Adipose tissue (tissue), 3 donors: ENCODE data around the gene NR2C2. TPM values are rescaled to one million over a fixed set of nuclear protein-coding genes. Genes with fewer than 3 reads are reported as not detected.
"Not testable (repeated sequence)": the region's sequence is repeated elsewhere in the genome, so short reads cannot be mapped to it uniquely, and the experiment has no call there.

Source experiments
- H3K27ac ChIP-seq: one replicate; pipeline ENCODE4 v1.5.1; 2013; ENCODE audit warnings: low read depth, low read length
- WGBS, 3 donors: extraction: QIAGEN DNeasy Blood & Tissue Kit; methylation state at CpG; one replicate each; pipeline ENCODE4 v1.1.7; 2013; 5-methylcytosine and 5-hydroxymethylcytosine counted together
- polyA plus RNA-seq, 3 donors: library from polyadenylated mRNA; stranded (reverse); fragments of 200-250 nt; gene quantifications; one replicate each; pipeline ENCODE4 v1.2.3, GENCODE V29; 2013
- donor health status: healthy with polysubstance abuse.
- donor health status: Bipolar disorder and iron deficiency.
- donor health status: healthy.

Gene NR2C2
- polyA plus RNA-seq, 3 donors = 4.8 to 7.9 (median 7.3) TPM

DNA sequence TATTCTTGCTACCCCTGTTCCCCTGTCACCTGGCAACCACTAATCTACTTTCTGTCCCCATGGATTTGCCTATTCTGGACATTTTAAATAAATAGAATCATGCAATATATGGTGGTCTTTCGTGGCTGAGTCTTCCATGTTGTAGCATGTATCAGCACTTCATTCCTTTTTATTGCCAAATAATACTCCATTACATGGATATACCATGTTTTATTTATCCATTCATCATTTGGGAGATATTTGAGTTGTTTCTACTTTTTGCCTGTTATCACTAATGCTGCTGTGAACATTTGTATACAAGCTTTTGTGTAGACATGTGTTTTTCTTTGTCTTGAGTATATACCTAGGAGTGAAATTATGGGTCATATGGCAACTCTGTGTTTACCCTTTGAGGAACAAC is 50.6 kb downstream of the NR2C2 start:
- no peak overlapping the region for H3K27ac ChIP-seq
- 95 to 100% (median 97%) methylated on average over 1 of the region's 1 CpG for WGBS, 3 donors

GRCh38 chr3:14999182-14999581 is 51.8 kb downstream of the NR2C2 start:
- 92 to 97% (median 96%) methylated on average over 6 of the region's 6 CpGs for WGBS, 3 donors

DNA sequence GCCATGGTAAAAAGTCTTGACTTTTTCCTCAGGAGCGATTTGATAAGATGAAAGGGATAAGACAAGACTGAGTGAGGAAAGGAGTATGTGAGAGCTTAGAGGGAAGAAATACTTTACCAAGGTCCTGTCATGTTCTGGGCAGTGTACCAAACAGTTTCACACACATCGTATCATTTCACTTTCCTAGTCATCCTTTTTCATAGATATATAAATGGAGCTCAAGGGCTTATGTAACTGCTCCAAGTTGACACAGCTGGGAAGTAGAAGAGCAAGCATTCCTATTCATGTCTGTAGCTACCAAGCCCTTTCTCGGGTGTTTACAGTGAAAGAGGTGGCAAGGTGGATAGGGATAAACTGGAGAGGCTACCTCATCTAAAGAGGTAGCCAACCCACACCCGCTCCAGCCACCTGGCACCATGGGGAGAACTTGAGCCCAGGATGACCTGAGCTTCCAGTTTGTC is 60.3 kb downstream of the NR2C2 start:
- 61 to 77% (median 76%) methylated on average over 4 of the region's 4 CpGs for WGBS, 3 donors
- H3K27ac ChIP-seq = no peak overlapping the region

More at GRCh38 chr3:14999182-14999581, 51.8 kb downstream of the NR2C2 start:
- not testable (repeated sequence) for H3K27ac ChIP-seq

DNA sequence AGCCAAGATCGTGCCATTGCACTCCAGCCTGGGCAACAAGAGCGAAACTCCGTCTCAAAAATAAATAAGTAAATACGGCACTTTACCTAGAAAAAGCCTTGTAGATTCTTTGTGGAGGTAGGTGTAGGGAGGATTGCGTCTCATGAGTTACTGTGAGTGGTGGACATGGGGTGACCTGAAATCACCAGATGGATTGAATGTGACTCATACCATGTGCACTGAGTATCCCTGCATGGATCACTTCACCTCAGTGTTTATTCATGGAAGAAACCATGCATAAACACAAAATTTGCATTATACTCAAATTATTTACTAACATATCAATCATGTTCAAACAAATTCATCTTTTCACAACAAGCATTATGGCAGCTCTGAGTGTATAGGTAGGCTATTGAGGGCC is 61.8 kb downstream of the NR2C2 start:
- H3K27ac ChIP-seq = no peak overlapping the region
- WGBS, 3 donors = 97 to 99% (median 99%) methylated on average over 5 of the region's 5 CpGs

DNA sequence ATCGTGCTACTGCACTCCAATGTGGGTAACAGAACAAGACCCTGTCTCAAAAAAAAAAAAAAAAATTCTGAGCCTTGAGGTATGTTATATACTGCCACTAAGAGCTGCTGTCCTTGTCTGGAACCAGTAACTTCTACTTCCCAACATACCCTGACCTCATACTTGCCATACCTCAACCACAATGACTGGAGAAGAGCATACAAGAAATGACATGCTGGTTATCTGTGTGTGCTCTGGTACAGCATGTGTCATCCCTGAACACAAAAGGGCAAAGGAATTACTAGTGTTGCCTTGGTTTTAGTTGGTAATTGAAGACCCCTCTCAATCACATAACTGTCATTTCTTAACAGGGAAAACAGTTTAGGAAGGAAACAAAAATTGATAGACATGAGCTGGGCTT is 63.3 kb downstream of the NR2C2 start:
- WGBS, 3 donors = 94 to 100% (median 95%) methylated on average over 1 of the region's 1 CpG
- H3K27ac ChIP-seq = no peak overlapping the region

- H3K27ac ChIP-seq = no peak overlapping the region
- 95 to 100% (median 95%) methylated on average over 5 of the region's 5 CpGs for WGBS, 3 donors
Measured at GRCh38 chr3:15011174-15011573, 63.8 kb downstream of the NR2C2 start.

DNA sequence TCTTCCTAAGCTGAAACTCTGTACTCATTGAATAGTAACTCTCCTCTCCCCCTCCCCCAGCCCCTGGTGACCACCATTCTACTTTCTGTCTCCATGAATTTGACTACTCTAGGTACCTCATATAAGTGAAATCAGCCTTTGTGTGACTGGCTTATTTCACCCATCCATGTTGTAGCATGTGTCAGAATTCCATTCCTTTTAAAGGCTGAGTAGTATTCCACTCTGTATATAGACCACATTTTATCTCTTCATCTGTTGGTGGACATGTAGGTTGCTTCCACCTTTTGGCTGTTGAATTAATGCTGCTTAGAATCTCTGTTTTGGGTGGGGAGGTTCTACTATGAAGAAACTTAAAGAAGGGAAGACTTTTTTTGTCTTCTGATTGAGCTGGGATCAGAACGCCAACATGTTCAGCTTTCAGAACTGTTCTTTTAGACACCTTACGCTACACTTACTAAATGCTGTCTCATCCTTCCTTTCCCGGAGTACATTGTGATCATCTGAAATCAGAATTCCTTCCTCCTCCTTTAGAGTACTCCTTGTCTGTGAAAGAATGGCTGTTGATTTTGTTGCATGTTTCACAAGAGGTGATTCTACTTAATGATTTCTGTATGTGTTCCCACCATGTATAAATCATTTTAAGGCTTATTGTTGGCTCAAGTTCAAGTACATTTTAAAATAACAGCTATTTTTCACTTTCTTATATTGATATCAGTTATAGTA is 67.4 kb downstream of the NR2C2 start:
- WGBS, 3 donors = 89 to 96% (median 92%) methylated on average over 3 of the region's 3 CpGs
- H3K27ac ChIP-seq = no peak overlapping the region

DNA sequence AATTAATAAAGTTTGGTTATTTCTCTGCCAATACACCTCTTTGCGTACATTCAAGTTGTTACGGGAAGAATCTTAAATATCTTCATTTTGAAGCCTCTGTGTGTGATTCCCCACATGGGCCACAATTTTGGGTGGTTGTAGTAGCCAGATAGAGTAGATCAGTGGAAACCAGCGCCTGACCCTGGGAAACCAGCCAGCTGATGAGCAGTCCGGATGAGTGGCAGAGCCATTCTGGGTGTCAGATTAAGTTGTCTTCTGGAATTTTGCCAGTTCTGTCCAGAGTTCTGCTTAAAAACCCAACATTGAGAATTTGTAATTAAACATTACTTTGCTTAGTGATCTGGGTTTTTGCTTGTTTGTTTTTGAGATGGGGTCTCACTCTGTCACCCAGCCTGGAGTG is 68.1 kb downstream of the NR2C2 start:
- no peak overlapping the region for H3K27ac ChIP-seq
- 80 to 91% (median 88%) methylated on average over 4 of the region's 4 CpGs for WGBS, 3 donors

DNA sequence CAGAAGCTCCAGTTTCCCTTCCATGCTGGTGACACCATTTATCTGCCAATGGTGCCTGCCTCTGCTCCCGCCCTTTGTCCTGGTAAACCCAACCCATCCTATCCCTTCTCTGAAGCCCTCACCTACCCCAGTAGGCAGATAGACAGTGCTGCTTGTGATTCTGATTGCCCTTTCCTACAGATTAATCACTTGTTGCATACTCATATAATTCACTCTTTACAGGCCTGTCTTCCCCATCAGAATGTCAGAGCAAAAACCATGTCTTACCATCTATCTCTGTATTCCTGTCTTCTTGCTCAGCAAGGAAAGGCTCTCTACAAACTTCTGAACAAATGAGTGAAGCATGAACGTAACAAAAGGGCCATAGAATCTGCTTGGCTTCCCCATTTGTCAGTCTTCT is 69.8 kb downstream of the NR2C2 start:
- WGBS, 3 donors = 95 to 98% (median 96%) methylated on average over 2 of the region's 2 CpGs
- H3K27ac ChIP-seq = no peak overlapping the region

DNA sequence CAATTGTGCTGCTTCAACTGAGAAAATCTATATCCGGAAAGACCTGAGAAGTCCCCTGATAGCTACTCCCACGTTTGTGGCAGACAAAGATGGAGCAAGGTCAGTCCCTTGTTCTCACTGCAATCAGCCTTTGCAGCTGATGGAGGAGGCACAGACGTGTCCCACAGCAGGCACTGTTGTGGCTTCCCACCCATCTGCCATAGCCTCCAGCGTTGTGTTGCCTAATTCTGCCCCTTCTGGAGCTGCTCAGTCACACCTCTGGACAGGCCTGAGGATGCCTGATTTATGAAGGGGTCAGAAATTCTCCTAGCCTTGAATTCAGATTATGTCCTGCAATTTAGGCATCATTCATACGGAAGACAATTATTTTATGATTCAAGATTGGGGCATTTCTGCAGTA is 75.9 kb downstream of the NR2C2 start:
- no peak overlapping the region for H3K27ac ChIP-seq
- 66 to 76% (median 72%) methylated on average over 5 of the region's 5 CpGs for WGBS, 3 donors

- no peak overlapping the region for H3K27ac ChIP-seq
- WGBS, 3 donors = 96 to 99% (median 96%) methylated on average over 2 of the region's 2 CpGs
Measured at GRCh38 chr3:15023719-15024118, 76.3 kb downstream of the NR2C2 start.

DNA sequence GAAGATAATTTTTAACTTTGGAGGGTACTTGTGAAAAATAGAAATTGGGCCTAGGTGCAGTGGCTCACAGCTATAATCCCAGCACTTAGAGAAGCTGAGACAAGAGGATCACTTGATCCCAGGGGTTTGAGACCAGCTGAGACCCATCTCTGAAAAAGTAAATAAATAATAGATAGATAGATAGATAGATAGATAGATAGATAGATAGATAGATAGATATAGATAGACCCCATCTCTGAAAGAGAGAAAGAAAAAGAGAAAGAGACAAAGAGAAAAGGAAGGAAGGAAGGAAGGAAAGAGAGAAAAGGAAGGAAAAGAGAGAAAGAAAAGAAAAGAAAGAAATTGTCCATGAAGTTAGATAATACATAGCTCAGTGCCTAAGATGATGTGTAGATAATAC is 82.2 kb downstream of the NR2C2 start:
- no peak overlapping the region for H3K27ac ChIP-seq

- 84 to 91% (median 88%) methylated on average over 2 of the region's 2 CpGs for WGBS, 3 donors
- no peak overlapping the region for H3K27ac ChIP-seq
Measured at GRCh38 chr3:15032650-15033049, 85.3 kb downstream of the NR2C2 start.

GRCh38 chr3:15033103-15033502 is 85.7 kb downstream of the NR2C2 start:
- 77 to 94% (median 89%) methylated on average over 3 of the region's 3 CpGs for WGBS, 3 donors
- no peak overlapping the region for H3K27ac ChIP-seq

GRCh38 chr3:15038306-15038705 is 90.9 kb downstream of the NR2C2 start:
- no peak overlapping the region for H3K27ac ChIP-seq
- 90 to 93% (median 92%) methylated on average over 6 of the region's 6 CpGs for WGBS, 3 donors

- no peak overlapping the region for H3K27ac ChIP-seq
- WGBS, 3 donors = 67 to 90% (median 77%) methylated on average over 3 of the region's 3 CpGs
Measured at GRCh38 chr3:15040844-15041243, 93.5 kb downstream of the NR2C2 start.

DNA sequence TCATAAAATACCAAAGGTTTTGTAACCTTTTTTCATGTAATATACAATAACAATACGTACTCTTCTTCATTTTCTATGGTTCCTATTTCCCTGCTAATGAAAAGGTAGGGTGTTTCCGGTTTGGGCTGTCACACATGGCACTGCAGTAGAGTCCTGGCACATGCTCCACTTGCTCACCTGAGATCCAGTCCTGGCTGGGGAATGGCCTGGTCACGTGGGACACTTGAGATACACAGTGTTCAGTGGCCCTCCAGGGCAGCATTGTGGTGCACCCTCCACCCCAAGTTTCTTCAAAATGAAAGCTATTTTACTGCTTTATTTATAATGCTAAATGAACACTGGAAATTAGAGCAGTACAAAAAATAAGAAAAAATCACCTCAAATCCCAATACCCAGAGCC is 94.6 kb downstream of the NR2C2 start:
- no peak overlapping the region for H3K27ac ChIP-seq
- 86 to 90% (median 90%) methylated on average over 3 of the region's 3 CpGs for WGBS, 3 donors

DNA sequence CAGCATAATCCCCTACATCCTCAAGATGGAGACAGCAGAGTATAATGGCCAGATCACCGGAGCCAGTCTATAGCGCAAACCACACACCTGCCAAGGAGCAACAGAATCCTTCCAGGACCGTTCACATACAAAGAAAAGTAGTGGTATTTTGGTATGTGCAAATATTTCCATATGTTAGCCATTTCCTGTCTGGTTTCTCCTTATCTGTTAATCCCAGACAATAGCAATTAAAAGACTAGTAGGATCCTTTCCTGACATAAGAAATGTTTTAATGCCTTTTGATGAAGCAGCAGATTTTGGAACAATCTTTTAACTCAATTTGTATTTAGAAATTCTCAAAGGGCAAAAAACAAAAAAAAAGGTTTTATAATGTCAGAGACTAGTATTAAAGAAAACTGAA is 95.6 kb downstream of the NR2C2 start:
- H3K27ac ChIP-seq = no peak overlapping the region
- WGBS, 3 donors = 65 to 87% (median 70%) methylated on average over 3 of the region's 3 CpGs

DNA sequence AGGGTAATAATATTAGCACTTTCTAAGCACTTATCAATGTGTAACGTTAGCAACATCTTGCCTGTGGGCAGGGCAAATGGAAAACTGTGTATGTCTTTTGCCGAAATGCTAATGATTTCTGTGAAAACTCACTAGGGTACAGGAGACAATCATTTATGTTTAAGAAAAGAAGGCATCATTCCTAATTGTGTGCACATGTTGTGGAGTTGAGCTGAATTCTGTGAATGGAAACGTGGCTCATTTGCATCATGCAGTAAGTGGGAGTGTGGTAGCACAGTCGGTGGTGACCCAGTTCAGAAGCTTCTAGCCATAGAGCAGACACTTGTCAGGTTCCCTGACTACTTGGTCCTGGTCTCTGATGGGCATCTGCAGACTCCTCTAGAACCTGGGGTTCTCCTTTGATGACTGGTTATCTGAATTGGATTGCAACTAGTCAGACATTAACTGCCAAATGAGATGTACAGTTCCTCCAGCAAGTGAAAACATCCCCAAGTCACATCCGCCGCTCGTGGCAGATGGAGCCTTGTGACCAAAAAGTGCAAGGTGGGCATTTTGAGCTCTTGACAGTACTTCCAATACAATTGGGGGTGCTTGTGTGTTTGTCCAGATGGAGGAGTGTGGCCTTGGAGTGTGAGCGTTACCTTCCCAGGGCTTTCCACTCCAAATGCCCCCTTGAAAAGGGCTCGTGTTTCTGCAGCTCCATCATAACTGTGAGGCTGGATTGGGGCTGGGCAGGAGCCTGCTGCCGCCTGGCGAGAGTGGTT is 96.2 kb downstream of the NR2C2 start:
- no peak overlapping the region for H3K27ac ChIP-seq
- 84 to 90% (median 88%) methylated on average over 11 of the region's 11 CpGs for WGBS, 3 donors

GRCh38 chr3:15044326-15044725 is 96.9 kb downstream of the NR2C2 start:
- 61 to 86% (median 64%) methylated on average over 7 of the region's 7 CpGs for WGBS, 3 donors
- H3K27ac ChIP-seq = no peak overlapping the region
